Ascending aorta (tissue), 2 donors: ENCODE results near the gene EMILIN2. TPM values are rescaled to one million over a fixed set of nuclear protein-coding genes. Genes with fewer than 3 reads are reported as not detected.
"Not testable (repeated sequence)": the region's sequence is repeated elsewhere in the genome, so short reads cannot be mapped to it uniquely, and the experiment has no call there.

Experiments
- DNase-seq, 2 donors: peaks; one replicate each; pipeline ENCODE4 v3.0.0-alpha.2; 2019; ENCODE audit warnings: low spot score in 2 of 2
- H3K27ac ChIP-seq, 2 donors: fragments of 200-600 bp; sonication (generic); one replicate each; pipeline ENCODE4 v1.5.1; 2016 to 2017; ENCODE audit warnings: mild to moderate bottlenecking in 1 of 2
- H3K27me3 ChIP-seq: fragments of 200-600 bp; sonication (generic); one replicate; pipeline ENCODE4 v1.5.1; 2017
- H3K36me3 ChIP-seq, 2 donors: fragments of 200-600 bp; sonication (generic); one replicate each; pipeline ENCODE4 v1.5.1; 2016
- H3K4me1 ChIP-seq, 2 donors: fragments of 200-600 bp; sonication (generic); one replicate each; pipeline ENCODE4 v1.5.1; 2016 to 2017; ENCODE audit warnings: mild to moderate bottlenecking in 1 of 2
- H3K4me3 ChIP-seq, 2 donors: fragments of 200-600 bp; sonication (generic); one replicate each; pipeline ENCODE4 v1.5.1; 2016 to 2017; ENCODE audit warnings: mild to moderate bottlenecking in 1 of 2
- H3K9me3 ChIP-seq, 2 donors: fragments of 200-600 bp; sonication (generic); one replicate each; pipeline ENCODE4 v1.5.1; 2016
- CTCF ChIP-seq, 3 experiments: fragments of 200-600 bp in 2 of 3; fragments of 450-650 bp in 1 of 3; sonication (generic) in 2 of 3; IDR thresholded peaks; one replicate each; pipeline ENCODE4 v1.5.1; 2016 to 2019; ENCODE audit warnings: antibody characterized with exemption in 3 of 3, mild to moderate bottlenecking in 1 of 3, moderate library complexity in 1 of 3
- intact Hi-C: fragments of 100-400 bp; cut with DNase I; formaldehyde crosslinking; loops from one replicate; pipeline ENCODE4 v1.15.1; 2023
- total RNA-seq: library from RNA; depleted of rRNA; stranded (reverse); fragments of >200 nt; gene quantifications from one replicate; pipeline ENCODE4 v1.1.0, GENCODE V29; 2016

Gene EMILIN2
- total RNA-seq, 1 donor from 2014 or later, result 22.4 TPM

GRCh38 chr18:2914881-2915240 lies 68.1 kb downstream of the EMILIN2 start:
- DNase-seq, result no peak

GRCh38 chr18:2915486-2915885 lies 68.7 kb downstream of the EMILIN2 start:
- intact Hi-C loops, H3K27ac ChIP-seq, DNase-seq, H3K9me3 ChIP-seq, H3K4me3 ChIP-seq, H3K4me1 ChIP-seq, H3K27me3 ChIP-seq: not testable (repeated sequence)
- peaks cover 40 to 64% of the 10 kb centered on the region in 2 donors for H3K36me3 ChIP-seq

More at GRCh38 chr18:2914881-2915240, 68.1 kb downstream of the EMILIN2 start:
- no peak for TF ChIP-seq CTCF (IDR thresholded peaks at IDR 0.05)
- Histone ChIP-seq H3K27me3 (no peaks in the 10 kb centered on the region), H3K27ac (no peak overlapping the region), H3K4me3 (no peak overlapping the region), H3K36me3 (peaks cover 33 to 57% of the 10 kb centered on the region in 2 donors), H3K4me1 (peaks cover 0 to 5% of the 10 kb centered on the region in 2 donors), H3K9me3 (no peaks in the 10 kb centered on the region)
- intact Hi-C loops, result no loop called here

GRCh38 chr18:2916184-2916583 lies 69.4 kb downstream of the EMILIN2 start:
- no peak for DNase-seq
- Histone ChIP-seq H3K4me3 (no peak overlapping the region), H3K9me3 (no peaks in the 10 kb centered on the region), H3K27ac (peak overlapping the region; percentile 33 to 40), H3K27me3 (no peaks in the 10 kb centered on the region), H3K4me1 (peaks cover 0 to 5% of the 10 kb centered on the region in 2 donors), H3K36me3 (peaks cover 47 to 70% of the 10 kb centered on the region in 2 donors)
- TF ChIP-seq CTCF (IDR thresholded peaks at IDR 0.05), result no peak
- intact Hi-C loops, result no loop called here

- Histone ChIP-seq H3K27me3 (no peaks in the 10 kb centered on the region), H3K36me3 (peaks cover 53 to 77% of the 10 kb centered on the region in 2 donors), H3K4me3 (no peak overlapping the region), H3K27ac (peak overlapping the region; percentile 22 to 40), H3K9me3 (no peaks in the 10 kb centered on the region), H3K4me1 (peaks cover 0 to 5% of the 10 kb centered on the region in 2 donors)
- DNase-seq, result no peak
- intact Hi-C loops, result no loop called here
- TF ChIP-seq CTCF (IDR thresholded peaks at IDR 0.05), result no peak
These were observed 70.6 kb downstream of the EMILIN2 start for GRCh38 chr18:2917259-2918047.

- intact Hi-C loops, result no loop called here
- peaks cover 0 to 5% of the 10 kb centered on the region in 2 donors for H3K4me1 ChIP-seq
- H3K36me3 ChIP-seq, result peaks cover 62 to 78% of the 10 kb centered on the region in 2 donors
- no peaks in the 10 kb centered on the region for H3K9me3 ChIP-seq
- TF ChIP-seq CTCF (IDR thresholded peaks at IDR 0.05), result no peak
- peak overlapping the region in 1 of 2 donors; percentile 22 for H3K27ac ChIP-seq
- no peak overlapping the region for H3K4me3 ChIP-seq
- no peak for DNase-seq
- no peaks in the 10 kb centered on the region for H3K27me3 ChIP-seq
These were observed 72.2 kb downstream of the EMILIN2 start for GRCh38 chr18:2918761-2919550.

GRCh38 chr18:2919600-2919999 lies 72.8 kb downstream of the EMILIN2 start:
- intact Hi-C loops, result no loop called here
- H3K27ac ChIP-seq, result no peak overlapping the region
- H3K36me3 ChIP-seq, result peaks cover 63 to 80% of the 10 kb centered on the region in 2 donors
- peaks cover 0 to 5% of the 10 kb centered on the region in 2 donors for H3K4me1 ChIP-seq
- H3K4me3 ChIP-seq, result no peak overlapping the region
- no peaks in the 10 kb centered on the region for H3K9me3 ChIP-seq
- TF ChIP-seq CTCF (IDR thresholded peaks at IDR 0.05), result no peak
- no peaks in the 10 kb centered on the region for H3K27me3 ChIP-seq
- no peak for DNase-seq
